GM23338 (cell line): Measurements from ENCODE around the gene MYLK2. TPM values are rescaled to one million over a fixed set of nuclear protein-coding genes. Genes with fewer than 3 reads are reported as not detected.
A peak's percentile ranks its signal among the peaks of the same experiment; 100 is the strongest.

ENCODE experiments used
- ATAC-seq: fragments of 200-7000 bp; cut with Tn5 transposase; 3 replicates; pipeline ENCODE4 v1.9.1; 2020
- DNase-seq: peaks from one replicate; pipeline ENCODE4 v3.0.0-alpha.2; 2015; ENCODE audit warnings: low spot score
- H2AFZ ChIP-seq: fragments of 200-600 bp; sonication (generic); 2 replicates; pipeline ENCODE4 v1.8.0; 2016; ENCODE audit warnings: antibody characterized with exemption, mild to moderate bottlenecking, moderate library complexity
- H3F3A ChIP-seq: fragments of 200-600 bp; sonication (generic); replicated peaks from 2 replicates; pipeline ENCODE4 v1.8.0; 2017; ENCODE audit warnings: antibody characterized with exemption, mixed run types, low read depth
- H3K27ac ChIP-seq: fragments of 200-600 bp; sonication (generic); 2 replicates; pipeline ENCODE4 v1.6.1; 2016; ENCODE audit warnings: low read depth
- H3K27me3 ChIP-seq: fragments of 200-600 bp; sonication (generic); 2 replicates; pipeline ENCODE4 v1.8.0; 2016; ENCODE audit warnings: mild to moderate bottlenecking, mixed run types, moderate library complexity; ENCODE audit not compliant: insufficient read depth
- H3K36me3 ChIP-seq: fragments of 200-600 bp; sonication (generic); 2 replicates; pipeline ENCODE4 v1.8.0; 2016; ENCODE audit warnings: mild to moderate bottlenecking; ENCODE audit not compliant: insufficient read depth
- H3K4me1 ChIP-seq: fragments of 200-600 bp; sonication (generic); 2 replicates; pipeline ENCODE4 v1.8.0; 2016; ENCODE audit warnings: mild to moderate bottlenecking, moderate library complexity; ENCODE audit not compliant: insufficient read depth
- H3K4me2 ChIP-seq: fragments of 200-600 bp; sonication (generic); 2 replicates; pipeline ENCODE4 v1.7.1; 2017; ENCODE audit warnings: mixed run types
- H3K4me3 ChIP-seq: fragments of 200-600 bp; sonication (generic); 2 replicates; pipeline ENCODE4 v1.6.1; 2016; ENCODE audit warnings: mixed run types
- H3K79me2 ChIP-seq: fragments of 200-600 bp; sonication (generic); replicated peaks from 2 replicates; pipeline ENCODE4 v1.8.0; 2017; ENCODE audit warnings: mild to moderate bottlenecking; ENCODE audit not compliant: insufficient read depth
- H3K9me2 ChIP-seq: fragments of 200-600 bp; sonication (generic); 2 replicates; pipeline ENCODE4 v1.8.0; 2017; ENCODE audit not compliant: insufficient read depth
- H4K20me1 ChIP-seq: fragments of 200-600 bp; sonication (generic); replicated peaks from 2 replicates; pipeline ENCODE4 v1.8.0; 2017; ENCODE audit warnings: mild to moderate bottlenecking; ENCODE audit not compliant: insufficient read depth
- H3K27ac Mint-ChIP-seq: 2 replicates; pipeline ENCODE4 v1.8.0; 2020; ENCODE audit warnings: inconsistent platforms, mild to moderate bottlenecking, moderate library complexity, mixed read lengths
- H3K27me3 Mint-ChIP-seq: 3 replicates; pipeline ENCODE4 v1.8.0; 2022; ENCODE audit warnings: low read depth, mild to moderate bottlenecking, moderate library complexity, mixed read lengths, inconsistent platforms; ENCODE audit not compliant: insufficient read depth, poor library complexity
- H3K36me3 Mint-ChIP-seq: 3 replicates; pipeline ENCODE4 v1.8.0; 2021; ENCODE audit warnings: low read depth, mild to moderate bottlenecking, inconsistent platforms, moderate library complexity, mixed read lengths
- H3K4me1 Mint-ChIP-seq: 3 replicates; pipeline ENCODE4 v1.8.0; 2020; ENCODE audit warnings: mild to moderate bottlenecking, inconsistent platforms, mixed read lengths
- H3K4me3 Mint-ChIP-seq: 3 replicates; pipeline ENCODE4 v1.8.0; 2021; ENCODE audit warnings: moderate library complexity, mild to moderate bottlenecking, inconsistent platforms, mixed read lengths
- H3K9me3 Mint-ChIP-seq: 3 replicates; pipeline ENCODE4 v1.8.0; 2020; ENCODE audit warnings: moderate library complexity, mild to moderate bottlenecking, inconsistent platforms, mixed read lengths
- EZH2 ChIP-seq: fragments of 200-600 bp; sonication (generic); IDR thresholded peaks from one replicate; pipeline ENCODE4 v1.8.0; 2017; ENCODE audit warnings: antibody characterized with exemption, mild to moderate bottlenecking, low read depth; ENCODE audit not compliant: unreplicated experiment
- JUNB ChIP-seq: IDR thresholded peaks from one replicate; pipeline ENCODE4 v1.6.1; 2016; ENCODE audit warnings: antibody characterized with exemption; ENCODE audit not compliant: unreplicated experiment
- POLR2AphosphoS5 ChIP-seq: IDR thresholded peaks from 2 replicates; pipeline ENCODE4 v1.6.1; 2016; ENCODE audit warnings: antibody characterized with exemption, low read depth
- ZNF114 ChIP-seq: fragments of 250-450 bp; sonication (Bioruptor Pico); IDR thresholded peaks from 2 replicates; pipeline ENCODE4 v1.5.0; 2020; ENCODE audit warnings: mild to moderate bottlenecking, moderate library complexity
- polyA plus RNA-seq: library from polyadenylated mRNA; unstranded; fragments of >200 nt; fragmentation: Nextera tagmentation; extraction: Ambion mirVana; gene quantifications from 2 replicates; pipeline ENCODE4 v1.2.1, GENCODE V29; 2016
- total RNA-seq: library from RNA; depleted of rRNA; stranded (reverse); fragments of >200 nt; shearing (Covaris generic); gene quantifications from 2 replicates; pipeline ENCODE4 v1.2.3, GENCODE V29; 2014
- TF ChIP-seq, protein P1 (sequence below): fragments of 250-450 bp; sonication (Bioruptor Pico); IDR thresholded peaks from 2 replicates; pipeline ENCODE4 v1.5.0; 2020; ENCODE audit warnings: mild to moderate bottlenecking, moderate library complexity
- TF ChIP-seq, protein P2 (sequence below), 2 experiments: fragments of 200-600 bp in 1 of 2; sonication (generic) in 1 of 2; conservative IDR thresholded peaks; 2 replicates each; pipeline versions ENCODE4 v1.5.1 to v1.6.1; 2016 to 2017; ENCODE audit warnings: antibody characterized with exemption in 2 of 2, low read depth in 2 of 2, mild to moderate bottlenecking in 2 of 2, moderate library complexity in 1 of 2

MYLK2 gene
- total and polyA plus RNA-seq, 2 experiments from 2014 or later, result 0.21 to 0.28 TPM

DNA sequence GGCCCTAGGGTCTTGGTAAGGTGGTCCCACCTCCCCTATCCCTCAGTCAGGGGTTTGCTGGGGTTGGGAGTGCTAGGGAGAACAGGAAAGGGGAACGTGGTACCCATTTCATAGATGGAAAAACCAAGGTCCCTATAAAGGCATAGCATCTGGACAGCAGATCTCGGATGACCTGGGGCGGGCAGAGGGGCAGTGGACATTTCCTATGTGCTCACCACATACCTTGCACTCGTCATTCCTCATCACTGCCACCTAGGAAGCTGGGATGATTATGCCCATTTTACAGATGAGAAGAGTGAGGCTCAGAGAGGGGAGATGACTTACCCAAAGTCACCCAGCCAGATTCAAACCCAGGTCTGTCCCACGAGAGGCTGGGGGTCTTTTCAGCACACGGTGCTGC lies 12.1 kb downstream of the MYLK2 start (continued):
- TF ChIP-seq, protein P1, sequence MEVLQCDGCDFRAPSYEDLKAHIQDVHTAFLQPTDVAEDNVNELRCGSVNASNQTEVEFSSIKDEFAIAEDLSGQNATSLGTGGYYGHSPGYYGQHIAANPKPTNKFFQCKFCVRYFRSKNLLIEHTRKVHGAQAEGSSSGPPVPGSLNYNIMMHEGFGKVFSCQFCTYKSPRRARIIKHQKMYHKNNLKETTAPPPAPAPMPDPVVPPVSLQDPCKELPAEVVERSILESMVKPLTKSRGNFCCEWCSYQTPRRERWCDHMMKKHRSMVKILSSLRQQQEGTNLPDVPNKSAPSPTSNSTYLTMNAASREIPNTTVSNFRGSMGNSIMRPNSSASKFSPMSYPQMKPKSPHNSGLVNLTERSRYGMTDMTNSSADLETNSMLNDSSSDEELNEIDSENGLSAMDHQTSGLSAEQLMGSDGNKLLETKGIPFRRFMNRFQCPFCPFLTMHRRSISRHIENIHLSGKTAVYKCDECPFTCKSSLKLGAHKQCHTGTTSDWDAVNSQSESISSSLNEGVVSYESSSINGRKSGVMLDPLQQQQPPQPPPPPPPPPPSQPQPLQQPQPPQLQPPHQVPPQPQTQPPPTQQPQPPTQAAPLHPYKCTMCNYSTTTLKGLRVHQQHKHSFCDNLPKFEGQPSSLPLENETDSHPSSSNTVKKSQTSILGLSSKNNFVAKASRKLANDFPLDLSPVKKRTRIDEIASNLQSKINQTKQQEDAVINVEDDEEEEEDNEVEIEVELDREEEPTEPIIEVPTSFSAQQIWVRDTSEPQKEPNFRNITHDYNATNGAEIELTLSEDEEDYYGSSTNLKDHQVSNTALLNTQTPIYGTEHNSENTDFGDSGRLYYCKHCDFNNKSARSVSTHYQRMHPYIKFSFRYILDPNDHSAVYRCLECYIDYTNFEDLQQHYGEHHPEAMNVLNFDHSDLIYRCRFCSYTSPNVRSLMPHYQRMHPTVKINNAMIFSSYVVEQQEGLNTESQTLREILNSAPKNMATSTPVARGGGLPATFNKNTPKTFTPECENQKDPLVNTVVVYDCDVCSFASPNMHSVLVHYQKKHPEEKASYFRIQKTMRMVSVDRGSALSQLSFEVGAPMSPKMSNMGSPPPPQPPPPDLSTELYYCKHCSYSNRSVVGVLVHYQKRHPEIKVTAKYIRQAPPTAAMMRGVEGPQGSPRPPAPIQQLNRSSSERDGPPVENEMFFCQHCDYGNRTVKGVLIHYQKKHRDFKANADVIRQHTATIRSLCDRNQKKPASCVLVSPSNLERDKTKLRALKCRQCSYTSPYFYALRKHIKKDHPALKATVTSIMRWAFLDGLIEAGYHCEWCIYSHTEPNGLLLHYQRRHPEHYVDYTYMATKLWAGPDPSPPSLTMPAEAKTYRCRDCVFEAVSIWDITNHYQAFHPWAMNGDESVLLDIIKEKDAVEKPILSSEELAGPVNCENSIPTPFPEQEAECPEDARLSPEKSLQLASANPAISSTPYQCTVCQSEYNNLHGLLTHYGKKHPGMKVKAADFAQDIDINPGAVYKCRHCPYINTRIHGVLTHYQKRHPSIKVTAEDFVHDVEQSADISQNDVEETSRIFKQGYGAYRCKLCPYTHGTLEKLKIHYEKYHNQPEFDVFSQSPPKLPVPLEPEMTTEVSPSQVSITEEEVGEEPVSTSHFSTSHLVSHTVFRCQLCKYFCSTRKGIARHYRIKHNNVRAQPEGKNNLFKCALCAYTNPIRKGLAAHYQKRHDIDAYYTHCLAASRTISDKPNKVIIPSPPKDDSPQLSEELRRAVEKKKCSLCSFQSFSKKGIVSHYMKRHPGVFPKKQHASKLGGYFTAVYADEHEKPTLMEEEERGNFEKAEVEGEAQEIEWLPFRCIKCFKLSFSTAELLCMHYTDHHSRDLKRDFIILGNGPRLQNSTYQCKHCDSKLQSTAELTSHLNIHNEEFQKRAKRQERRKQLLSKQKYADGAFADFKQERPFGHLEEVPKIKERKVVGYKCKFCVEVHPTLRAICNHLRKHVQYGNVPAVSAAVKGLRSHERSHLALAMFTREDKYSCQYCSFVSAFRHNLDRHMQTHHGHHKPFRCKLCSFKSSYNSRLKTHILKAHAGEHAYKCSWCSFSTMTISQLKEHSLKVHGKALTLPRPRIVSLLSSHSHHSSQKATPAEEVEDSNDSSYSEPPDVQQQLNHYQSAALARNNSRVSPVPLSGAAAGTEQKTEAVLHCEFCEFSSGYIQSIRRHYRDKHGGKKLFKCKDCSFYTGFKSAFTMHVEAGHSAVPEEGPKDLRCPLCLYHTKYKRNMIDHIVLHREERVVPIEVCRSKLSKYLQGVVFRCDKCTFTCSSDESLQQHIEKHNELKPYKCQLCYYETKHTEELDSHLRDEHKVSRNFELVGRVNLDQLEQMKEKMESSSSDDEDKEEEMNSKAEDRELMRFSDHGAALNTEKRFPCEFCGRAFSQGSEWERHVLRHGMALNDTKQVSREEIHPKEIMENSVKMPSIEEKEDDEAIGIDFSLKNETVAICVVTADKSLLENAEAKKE, result no peak
- TF ChIP-seq EZH2 (no peak), POLR2AphosphoS5 (no peak), ZNF114 (CRISPR knock-in tag) (no peak)

DNA sequence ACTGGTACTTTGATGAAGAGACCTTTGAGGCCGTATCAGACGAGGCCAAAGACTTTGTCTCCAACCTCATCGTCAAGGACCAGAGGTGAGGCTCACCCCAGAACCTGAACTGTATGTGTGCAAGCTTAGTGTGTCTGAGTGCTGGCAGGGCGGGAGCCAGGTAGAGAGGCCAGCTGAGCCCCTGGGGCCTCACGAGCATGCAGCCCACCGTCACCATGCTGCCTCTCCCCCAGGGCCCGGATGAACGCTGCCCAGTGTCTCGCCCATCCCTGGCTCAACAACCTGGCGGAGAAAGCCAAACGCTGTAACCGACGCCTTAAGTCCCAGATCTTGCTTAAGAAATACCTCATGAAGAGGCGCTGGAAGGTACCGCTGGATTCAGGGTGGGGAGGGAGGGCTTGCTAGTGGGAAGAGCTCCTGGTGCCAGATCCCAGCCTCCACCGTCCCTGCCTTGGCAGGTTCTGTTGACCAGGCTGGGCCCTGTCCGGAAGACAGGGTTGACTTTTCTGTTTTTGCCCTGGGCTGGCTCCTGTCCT lies 12.7 kb downstream of the MYLK2 start:
- H3K27ac Mint-ChIP-seq, result no peak overlapping the region
- H3K36me3 Mint-ChIP-seq, result no peaks in the 10 kb centered on the region; the same call in 2 of the 3 replicates
- H3K27me3 ChIP-seq, result no peaks in the 10 kb centered on the region
- peaks cover 22% of the 10 kb centered on the region for H3K27me3 Mint-ChIP-seq
- H2AFZ ChIP-seq, result 0 out of 2 replicates have a peak overlapping the region, but pooled peaks have one; percentile 52
- H3K4me1 Mint-ChIP-seq, result peaks cover 6% of the 10 kb centered on the region
- H3K4me3 Mint-ChIP-seq, result no peak overlapping the region
- peaks cover 15% of the 10 kb centered on the region for H3K9me3 Mint-ChIP-seq
- no peak overlapping the region for H3K27ac ChIP-seq
- H3K4me3 ChIP-seq, result no peak overlapping the region
- no peaks in the 10 kb centered on the region; the same call in 1 of the 2 replicates for H3K4me1 ChIP-seq
- TF ChIP-seq, protein P1, result no peak
- TF ChIP-seq EZH2 (no peak), JUNB (no peak)
- TF ChIP-seq, protein P2, sequence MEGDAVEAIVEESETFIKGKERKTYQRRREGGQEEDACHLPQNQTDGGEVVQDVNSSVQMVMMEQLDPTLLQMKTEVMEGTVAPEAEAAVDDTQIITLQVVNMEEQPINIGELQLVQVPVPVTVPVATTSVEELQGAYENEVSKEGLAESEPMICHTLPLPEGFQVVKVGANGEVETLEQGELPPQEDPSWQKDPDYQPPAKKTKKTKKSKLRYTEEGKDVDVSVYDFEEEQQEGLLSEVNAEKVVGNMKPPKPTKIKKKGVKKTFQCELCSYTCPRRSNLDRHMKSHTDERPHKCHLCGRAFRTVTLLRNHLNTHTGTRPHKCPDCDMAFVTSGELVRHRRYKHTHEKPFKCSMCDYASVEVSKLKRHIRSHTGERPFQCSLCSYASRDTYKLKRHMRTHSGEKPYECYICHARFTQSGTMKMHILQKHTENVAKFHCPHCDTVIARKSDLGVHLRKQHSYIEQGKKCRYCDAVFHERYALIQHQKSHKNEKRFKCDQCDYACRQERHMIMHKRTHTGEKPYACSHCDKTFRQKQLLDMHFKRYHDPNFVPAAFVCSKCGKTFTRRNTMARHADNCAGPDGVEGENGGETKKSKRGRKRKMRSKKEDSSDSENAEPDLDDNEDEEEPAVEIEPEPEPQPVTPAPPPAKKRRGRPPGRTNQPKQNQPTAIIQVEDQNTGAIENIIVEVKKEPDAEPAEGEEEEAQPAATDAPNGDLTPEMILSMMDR (conservative IDR thresholded peaks at IDR 0.05; ENCODE audit: low read depth in 2 of 2), result no peak
- H3F3A ChIP-seq, result 0 out of 2 replicates have a peak, but pooled peaks cover 4% of the 10 kb centered on the region
- H3K9me2 ChIP-seq, result no peaks in the 10 kb centered on the region; the same call in 1 of the 2 replicates
- no peaks in the 10 kb centered on the region for H4K20me1 ChIP-seq
- no peak for ATAC-seq
- no peaks in the 10 kb centered on the region for H3K79me2 ChIP-seq
- no peak for DNase-seq
- no peaks in the 10 kb centered on the region for H3K36me3 ChIP-seq
- H3K4me2 ChIP-seq, result no peak overlapping the region
